IMR-90 (cell line): ENCODE results near the gene RFT1. TPM values are rescaled to one million over a fixed set of nuclear protein-coding genes. Genes with fewer than 3 reads are reported as not detected.

Experiments used
- ATAC-seq: fragments of 200-7000 bp; cut with Tn5 transposase; 2 replicates; pipeline ENCODE4 v1.9.1; 2020; ENCODE audit warnings: low read depth, mild to moderate bottlenecking, moderate library complexity
- BruUV-seq: library from RNA; stranded (reverse); fragments of 400-500 nt; replicated peaks from 2 replicates; lab custom pipeline; 2021; lab: Mats Ljungman, UMichigan
- CTCF ChIA-PET: fragments of 300-600 bp; formaldehyde crosslinking; extraction: SDS; loops from one replicate; lab custom pipeline; 2021; ENCODE audit warnings: antibody characterized with exemption; lab: Yijun Ruan, JAX
- POLR2A ChIA-PET: fragments of 300-600 bp; sonication (Branson Sonifier 250); formaldehyde crosslinking; loops from one replicate; lab custom pipeline; 2022; ENCODE audit warnings: antibody characterized with exemption; ENCODE audit not compliant: unreplicated experiment; lab: Charles Lee
- DNase-seq: peaks from one replicate; pipeline ENCODE4 v3.0.0; 2013
- H2AFZ ChIP-seq: replicated peaks from 2 replicates; pipeline ENCODE3; 2013; ENCODE audit warnings: low read length, mild to moderate bottlenecking; ENCODE audit not compliant: poor library complexity
- H2AK5ac ChIP-seq: 2 replicates; pipeline ENCODE4 v1.6.1; 2013; ENCODE audit warnings: low read depth, low read length, inconsistent platforms
- H2AK9ac ChIP-seq: replicated peaks from 2 replicates; pipeline ENCODE3; 2013; ENCODE audit warnings: mild to moderate bottlenecking, low read depth, low read length, moderate library complexity; ENCODE audit not compliant: poor library complexity
- H2BK120ac ChIP-seq: 2 replicates; pipeline ENCODE4 v1.6.1; 2013; ENCODE audit warnings: low read depth, low read length, inconsistent platforms
- H2BK15ac ChIP-seq: 3 replicates; pipeline ENCODE4 v1.6.1; 2013; ENCODE audit warnings: low read depth, low read length, inconsistent platforms
- H2BK20ac ChIP-seq: 2 replicates; pipeline ENCODE4 v1.6.1; 2013; ENCODE audit warnings: low read depth, mild to moderate bottlenecking, inconsistent platforms, low read length, moderate library complexity
- H2BK5ac ChIP-seq: 2 replicates; pipeline ENCODE4 v1.6.1; 2013; ENCODE audit warnings: mild to moderate bottlenecking, low read depth, low read length, inconsistent platforms; ENCODE audit not compliant: poor library complexity, severe bottlenecking
- H3K14ac ChIP-seq: replicated peaks from 2 replicates; pipeline ENCODE4 v1.6.1; 2013; ENCODE audit warnings: low read depth, low read length, inconsistent platforms
- H3K18ac ChIP-seq: 2 replicates; pipeline ENCODE4 v1.6.1; 2013; ENCODE audit warnings: low read depth, low read length, control low read depth
- H3K23ac ChIP-seq: 2 replicates; pipeline ENCODE4 v1.6.1; 2013; ENCODE audit warnings: low read depth, low read length, inconsistent platforms
- H3K27ac ChIP-seq: 2 replicates; pipeline ENCODE4 v1.5.1; 2013; ENCODE audit warnings: mild to moderate bottlenecking, control low read depth, low read length; ENCODE audit not compliant: insufficient read depth
- H3K27me3 ChIP-seq: 2 replicates; pipeline ENCODE4 v1.6.1; 2013; ENCODE audit warnings: low read length; ENCODE audit not compliant: control insufficient read depth, insufficient read depth
- H3K36me3 ChIP-seq: 2 replicates; pipeline ENCODE4 v1.6.1; 2013; ENCODE audit warnings: low read length, mixed read lengths; ENCODE audit not compliant: control insufficient read depth, insufficient read depth
- H3K4ac ChIP-seq: 2 replicates; pipeline ENCODE4 v1.6.1; 2013; ENCODE audit warnings: low read depth, low read length, inconsistent platforms
- H3K4me1 ChIP-seq: 2 replicates; pipeline ENCODE4 v1.6.1; 2013; ENCODE audit warnings: low read length, mixed read lengths; ENCODE audit not compliant: control insufficient read depth, insufficient read depth
- H3K4me2 ChIP-seq: 2 replicates; pipeline ENCODE4 v1.6.1; 2013; ENCODE audit warnings: low read depth, mild to moderate bottlenecking, control low read depth, low read length, moderate library complexity
- H3K4me3 ChIP-seq: 2 replicates; pipeline ENCODE4 v1.5.1; 2013; ENCODE audit warnings: low read depth, mild to moderate bottlenecking, control low read depth, low read length, moderate library complexity; ENCODE audit not compliant: insufficient read depth
- H3K56ac ChIP-seq: 2 replicates; pipeline ENCODE4 v1.6.1; 2013; ENCODE audit warnings: low read length, inconsistent platforms; ENCODE audit not compliant: insufficient read depth; ENCODE audit errors: extremely low read depth
- H3K79me1 ChIP-seq, 2 experiments: 2 replicates each; pipeline ENCODE4 v1.6.1; 2013; ENCODE audit warnings: low read length in 2 of 2, inconsistent platforms in 1 of 2, low read depth in 1 of 2
- H3K9ac ChIP-seq: 2 replicates; pipeline ENCODE4 v1.6.1; 2013; ENCODE audit warnings: low read depth, low read length, control low read depth
- H3K9me1 ChIP-seq: 2 replicates; pipeline ENCODE4 v1.6.1; 2013; ENCODE audit warnings: low read length, inconsistent platforms; ENCODE audit not compliant: insufficient read depth
- H3K9me3 ChIP-seq: 2 replicates; pipeline ENCODE4 v1.6.1; 2013; ENCODE audit warnings: low read length; ENCODE audit not compliant: control insufficient read depth, insufficient read depth
- H4K20me1 ChIP-seq: 2 replicates; pipeline ENCODE4 v1.6.1; 2013; ENCODE audit warnings: low read length, inconsistent platforms; ENCODE audit not compliant: insufficient read depth
- H4K5ac ChIP-seq: 2 replicates; pipeline ENCODE4 v1.6.1; 2013; ENCODE audit warnings: mild to moderate bottlenecking, low read depth, low read length, control low read depth
- H4K8ac ChIP-seq, 2 experiments: 2 replicates each; pipeline ENCODE4 v1.6.1; 2013; ENCODE audit warnings: low read depth in 2 of 2, low read length in 2 of 2, control low read depth in 1 of 2, inconsistent platforms in 1 of 2
- H4K91ac ChIP-seq: 2 replicates; pipeline ENCODE4 v1.6.1; 2013; ENCODE audit warnings: low read depth, low read length, inconsistent platforms; ENCODE audit not compliant: insufficient read depth
- BHLHE40 ChIP-seq: fragments of 150-350 bp; IDR thresholded peaks from 2 replicates; pipeline ENCODE4 v1.6.1; 2016; ENCODE audit warnings: mild to moderate bottlenecking, low read depth, low read length
- CEBPB ChIP-seq: IDR thresholded peaks from 2 replicates; pipeline ENCODE4 v1.6.1; 2012; ENCODE audit warnings: low read depth, low read length, improper control_type of control experiment
- CHD1 ChIP-seq: IDR thresholded peaks from 2 replicates; pipeline ENCODE4 v1.6.1; 2012; ENCODE audit warnings: low read depth, low read length, improper control_type of control experiment
- FOS ChIP-seq: fragments of 150-350 bp; IDR thresholded peaks from 2 replicates; pipeline ENCODE4 v1.6.1; 2016; ENCODE audit warnings: low read depth, low read length
- MAFK ChIP-seq: IDR thresholded peaks from 2 replicates; pipeline ENCODE4 v1.6.1; 2012; ENCODE audit warnings: low read depth, low read length, improper control_type of control experiment
- MAZ ChIP-seq: IDR thresholded peaks from 2 replicates; pipeline ENCODE4 v1.6.1; 2012; ENCODE audit warnings: low read depth, mild to moderate bottlenecking, low read length, improper control_type of control experiment, moderate library complexity, borderline replicate concordance
- MXI1 ChIP-seq: IDR thresholded peaks from 2 replicates; pipeline ENCODE4 v1.6.1; 2012; ENCODE audit warnings: low read depth, mild to moderate bottlenecking, low read length, moderate library complexity, borderline replicate concordance
- NFE2L2 ChIP-seq: fragments of 150-350 bp; IDR thresholded peaks from 2 replicates; pipeline ENCODE4 v1.6.1; 2016; ENCODE audit warnings: low read depth, mild to moderate bottlenecking, low read length
- POLR2A ChIP-seq: IDR thresholded peaks from 2 replicates; pipeline ENCODE4 v1.6.1; 2012; ENCODE audit warnings: mild to moderate bottlenecking, low read depth, low read length
- RAD21 ChIP-seq: IDR thresholded peaks from 2 replicates; pipeline ENCODE4 v1.6.1; 2012; ENCODE audit warnings: low read length, improper control_type of control experiment
- RCOR1 ChIP-seq: IDR thresholded peaks from 2 replicates; pipeline ENCODE4 v1.6.1; 2012; ENCODE audit warnings: mild to moderate bottlenecking, low read length, improper control_type of control experiment; ENCODE audit not compliant: insufficient replicate concordance
- RFX5 ChIP-seq: IDR thresholded peaks from 2 replicates; pipeline ENCODE4 v1.8.0; 2012; ENCODE audit warnings: low read depth, mild to moderate bottlenecking, low read length, moderate library complexity
- SMC3 ChIP-seq: fragments of 150-350 bp; IDR thresholded peaks from 2 replicates; pipeline ENCODE4 v1.6.1; 2016; ENCODE audit warnings: low read depth, mild to moderate bottlenecking, antibody characterized with exemption, low read length, moderate library complexity
- WGBS, 2 experiments: methylation state at CpG; one replicate each; pipeline versions ENCODE4 v1.1.5 to v1.1.7; 2013; ENCODE audit warnings: missing lambda C conversion rate in 2 of 2; ENCODE audit not compliant: insufficient read length in 1 of 2; ENCODE audit errors: extremely low coverage in 2 of 2; 5-methylcytosine and 5-hydroxymethylcytosine counted together
- dilution Hi-C: fragments of 300-500 bp; cut with HindIII; formaldehyde crosslinking; loops from one replicate; pipeline ENCODE4 v1.14.3; 2018; ENCODE audit warnings: low sequenced_read_pairs; ENCODE audit not compliant: unreplicated experiment
- in situ Hi-C: fragments of 300-500 bp; cut with MboI; formaldehyde crosslinking; loops from 3 replicates; pipeline ENCODE4 v1.14.3; 2019; ENCODE audit warnings: low sequenced_read_pairs, inconsistent platforms, mixed read lengths
- intact Hi-C: fragments of 100-400 bp; cut with micrococcal nuclease; formaldehyde crosslinking; loops from 2 replicates; pipeline ENCODE4 v1.10.0; 2022
- polyA plus RNA-seq, 3 experiments: library from polyadenylated mRNA; depleted of rRNA; stranded (reverse); fragments of >200 nt; gene quantifications; 2 replicates each; pipeline ENCODE4 v1.2.3, GENCODE V29; 2012; ENCODE audit warnings: low replicate concordance in 1 of 3
- total RNA-seq: library from RNA; depleted of rRNA; stranded (reverse); fragments of >200 nt; gene quantifications from 2 replicates; pipeline ENCODE4 v1.2.3, GENCODE V29; 2012
- TF ChIP-seq, protein P1 (sequence below): fragments of 150-350 bp; IDR thresholded peaks from 2 replicates; pipeline ENCODE4 v1.6.1; 2016; ENCODE audit warnings: low read depth, mild to moderate bottlenecking, low read length, moderate library complexity, borderline replicate concordance
- TF ChIP-seq, protein P2 (sequence below): fragments of 150-350 bp; IDR thresholded peaks from 2 replicates; pipeline ENCODE4 v1.6.1; 2017; ENCODE audit warnings: mild to moderate bottlenecking, antibody characterized with exemption, low read length, low read depth
- TF ChIP-seq, protein P3 (sequence below): conservative IDR thresholded peaks from 2 replicates; pipeline ENCODE4 v1.5.1; 2012; ENCODE audit warnings: mild to moderate bottlenecking, low read depth, low read length, improper control_type of control experiment

RFT1 gene
- total and polyA plus RNA-seq, 2 of the 4 experiments (the other 2 are of a cell fraction) = 14.5 to 23.5 TPM

DNA sequence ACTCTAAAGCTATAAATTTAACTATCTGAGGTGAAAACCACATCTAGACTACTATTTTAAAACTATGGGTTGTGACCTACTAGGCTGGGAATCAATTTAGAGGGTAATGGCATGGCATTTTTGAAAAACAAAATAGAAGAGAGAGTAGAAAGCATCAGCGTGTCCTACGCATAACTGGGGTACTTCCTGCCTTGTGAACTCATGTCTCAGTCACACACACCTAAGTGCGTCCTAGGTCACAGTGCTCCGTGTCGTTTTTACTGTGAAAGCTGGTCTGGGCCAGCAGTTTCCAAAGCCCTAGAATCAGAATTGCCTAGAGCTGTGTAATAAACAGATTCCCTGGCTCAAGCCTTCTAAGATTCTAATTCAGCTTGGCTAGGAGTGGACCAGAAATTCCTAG is 32.3 kb downstream of the RFT1 start:
- 80% methylated on average over 2 of the region's 5 CpGs; no CpG with 5 or more reads in 1 of the 2 experiments for WGBS, 2 experiments
- Histone ChIP-seq H3K9ac (no peak overlapping the region), H4K8ac (no peak overlapping the region), H3K27me3 (no peaks in the 10 kb centered on the region), H2AK5ac (no peak overlapping the region), H2AFZ (no peak overlapping the region), H3K4me3 (no peak overlapping the region), H4K5ac (no peak overlapping the region), H2BK5ac (no peak overlapping the region), H4K20me1 (no peaks in the 10 kb centered on the region), H3K4ac (no peak overlapping the region), H3K56ac (no peak overlapping the region), H4K91ac (no peak overlapping the region), H3K23ac (no peak overlapping the region), H2BK120ac (no peak overlapping the region), H3K4me2 (no peak overlapping the region), H3K14ac (no peak overlapping the region), H3K79me1 (no peaks in the 10 kb centered on the region), H3K36me3 (peaks cover 37% of the 10 kb centered on the region), H2AK9ac (no peak overlapping the region), H3K9me3 (no peaks in the 10 kb centered on the region), H3K18ac (no peak overlapping the region), H3K27ac (no peak overlapping the region), H2BK15ac (no peak overlapping the region), H3K9me1 (no peaks in the 10 kb centered on the region), H2BK20ac (no peak overlapping the region), H3K4me1 (no peaks in the 10 kb centered on the region)
- DNase-seq (no peak), ATAC-seq (no peak)
- TF ChIP-seq MAFK = no peak
- TF ChIP-seq, protein P1, sequence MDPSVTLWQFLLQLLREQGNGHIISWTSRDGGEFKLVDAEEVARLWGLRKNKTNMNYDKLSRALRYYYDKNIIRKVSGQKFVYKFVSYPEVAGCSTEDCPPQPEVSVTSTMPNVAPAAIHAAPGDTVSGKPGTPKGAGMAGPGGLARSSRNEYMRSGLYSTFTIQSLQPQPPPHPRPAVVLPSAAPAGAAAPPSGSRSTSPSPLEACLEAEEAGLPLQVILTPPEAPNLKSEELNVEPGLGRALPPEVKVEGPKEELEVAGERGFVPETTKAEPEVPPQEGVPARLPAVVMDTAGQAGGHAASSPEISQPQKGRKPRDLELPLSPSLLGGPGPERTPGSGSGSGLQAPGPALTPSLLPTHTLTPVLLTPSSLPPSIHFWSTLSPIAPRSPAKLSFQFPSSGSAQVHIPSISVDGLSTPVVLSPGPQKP = no peak
- TF ChIP-seq CHD1 = no peak
- TF ChIP-seq FOS = no peak
- TF ChIP-seq CEBPB = no peak
- no peak for TF ChIP-seq RAD21
- no peak for TF ChIP-seq MAZ
- no peak for TF ChIP-seq MXI1
- TF ChIP-seq, protein P2, sequence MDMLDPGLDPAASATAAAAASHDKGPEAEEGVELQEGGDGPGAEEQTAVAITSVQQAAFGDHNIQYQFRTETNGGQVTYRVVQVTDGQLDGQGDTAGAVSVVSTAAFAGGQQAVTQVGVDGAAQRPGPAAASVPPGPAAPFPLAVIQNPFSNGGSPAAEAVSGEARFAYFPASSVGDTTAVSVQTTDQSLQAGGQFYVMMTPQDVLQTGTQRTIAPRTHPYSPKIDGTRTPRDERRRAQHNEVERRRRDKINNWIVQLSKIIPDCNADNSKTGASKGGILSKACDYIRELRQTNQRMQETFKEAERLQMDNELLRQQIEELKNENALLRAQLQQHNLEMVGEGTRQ = no peak
- no peak for TF ChIP-seq BHLHE40
- no peak for TF ChIP-seq NFE2L2
- no peak for TF ChIP-seq RCOR1
- TF ChIP-seq SMC3 = no peak
- TF ChIP-seq POLR2A = no peak
- TF ChIP-seq, protein P3, sequence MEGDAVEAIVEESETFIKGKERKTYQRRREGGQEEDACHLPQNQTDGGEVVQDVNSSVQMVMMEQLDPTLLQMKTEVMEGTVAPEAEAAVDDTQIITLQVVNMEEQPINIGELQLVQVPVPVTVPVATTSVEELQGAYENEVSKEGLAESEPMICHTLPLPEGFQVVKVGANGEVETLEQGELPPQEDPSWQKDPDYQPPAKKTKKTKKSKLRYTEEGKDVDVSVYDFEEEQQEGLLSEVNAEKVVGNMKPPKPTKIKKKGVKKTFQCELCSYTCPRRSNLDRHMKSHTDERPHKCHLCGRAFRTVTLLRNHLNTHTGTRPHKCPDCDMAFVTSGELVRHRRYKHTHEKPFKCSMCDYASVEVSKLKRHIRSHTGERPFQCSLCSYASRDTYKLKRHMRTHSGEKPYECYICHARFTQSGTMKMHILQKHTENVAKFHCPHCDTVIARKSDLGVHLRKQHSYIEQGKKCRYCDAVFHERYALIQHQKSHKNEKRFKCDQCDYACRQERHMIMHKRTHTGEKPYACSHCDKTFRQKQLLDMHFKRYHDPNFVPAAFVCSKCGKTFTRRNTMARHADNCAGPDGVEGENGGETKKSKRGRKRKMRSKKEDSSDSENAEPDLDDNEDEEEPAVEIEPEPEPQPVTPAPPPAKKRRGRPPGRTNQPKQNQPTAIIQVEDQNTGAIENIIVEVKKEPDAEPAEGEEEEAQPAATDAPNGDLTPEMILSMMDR = no peak
- no peak for TF ChIP-seq RFX5
- in situ Hi-C loops (no loop called here), intact Hi-C loops (no loop called here), dilution Hi-C loops (no loop called here)
- POLR2A ChIA-PET = no interaction called here
- BruUV-seq = no TSS peak
- CTCF ChIA-PET = interaction anchor here (1.0 kb wide), 1 partner anchor 12 kb away, joined by 4 read pairs; no protein-coding TSS in a partner anchor
